OCI-LY3 (cell line): ENCODE data around the gene RTN3.

Source experiments
- H2AFZ ChIP-seq: fragments of 200-600, 300-600 bp; shearing (Covaris generic); 2 replicates; pipeline ENCODE4 v1.6.0; 2014; ENCODE audit warnings: antibody characterized with exemption, low read depth, low read length
- H3K27ac ChIP-seq: fragments of 200-600, 300-600 bp; sonication (generic); 2 replicates; pipeline ENCODE4 v1.5.1; 2014; ENCODE audit warnings: mild to moderate bottlenecking, low read length, moderate library complexity, mixed read lengths
- H3K27me3 ChIP-seq: fragments of 200-600, 300-600 bp; sonication (generic); 2 replicates; pipeline ENCODE4 v1.6.1; 2014; ENCODE audit warnings: low read depth, low read length, mixed read lengths
- H3K36me3 ChIP-seq: fragments of 200-600, 300-600 bp; sonication (generic); replicated peaks from 2 replicates; pipeline ENCODE3; 2014; ENCODE audit warnings: low read depth, low read length, mixed read lengths
- H3K4me1 ChIP-seq: fragments of 300-600, 200-600 bp; sonication (generic); 2 replicates; pipeline ENCODE4 v1.6.1; 2014; ENCODE audit warnings: low read length, mixed read lengths
- H3K4me2 ChIP-seq: fragments of 200-600, 300-600 bp; sonication (generic); 2 replicates; pipeline ENCODE4 v1.6.1; 2014; ENCODE audit warnings: low read length, mixed read lengths
- H3K4me3 ChIP-seq: fragments of 300-600, 200-600 bp; sonication (generic); 2 replicates; pipeline ENCODE4 v1.5.1; 2014; ENCODE audit warnings: antibody characterized with exemption, mild to moderate bottlenecking, low read length, moderate library complexity
- H3K79me2 ChIP-seq: fragments of 300-600, 200-600 bp; shearing (Covaris generic); 2 replicates; pipeline ENCODE4 v1.6.1; 2014; ENCODE audit warnings: mild to moderate bottlenecking, low read length, mixed read lengths
- H3K9ac ChIP-seq: fragments of 300-600, 200-600 bp; shearing (Covaris generic); 2 replicates; pipeline ENCODE4 v1.6.0; 2014; ENCODE audit warnings: mild to moderate bottlenecking, low read length, moderate library complexity
- H3K9me3 ChIP-seq: fragments of 200-600, 300-600 bp; shearing (Covaris generic); 2 replicates; pipeline ENCODE4 v1.6.1; 2014; ENCODE audit warnings: low read length, mixed read lengths; ENCODE audit not compliant: insufficient read depth
- H4K20me1 ChIP-seq: fragments of 200-600, 300-600 bp; sonication (generic); 2 replicates; pipeline ENCODE4 v1.6.1; 2016; ENCODE audit warnings: low read length, mixed read lengths; ENCODE audit not compliant: insufficient read depth
- CTCF ChIP-seq: fragments of 200-600, 300-600 bp; sonication (generic); IDR thresholded peaks from 2 replicates; pipeline ENCODE4 v1.5.1; 2014; ENCODE audit warnings: antibody characterized with exemption, low read length, low read depth
- EZH2phosphoT487 ChIP-seq: fragments of 200-600 bp; shearing (Covaris generic); IDR thresholded peaks from 2 replicates; pipeline ENCODE4 v1.6.1; 2018; ENCODE audit warnings: antibody characterized with exemption, mixed run types, low read depth

Gene RTN3

GRCh38 chr11:63764679-63765647 is 83.7 kb downstream of the RTN3 start:
- no peaks in the 10 kb centered on the region for H3K9me3 ChIP-seq
- H3K27ac ChIP-seq, result no peak overlapping the region
- peaks cover 22% of the 10 kb centered on the region for H3K79me2 ChIP-seq
- H3K36me3 ChIP-seq, result peaks cover 4% of the 10 kb centered on the region
- H3K4me1 ChIP-seq, result peaks cover 12% of the 10 kb centered on the region
- peaks cover 20% of the 10 kb centered on the region for H4K20me1 ChIP-seq
- no peak for TF ChIP-seq CTCF
- TF ChIP-seq EZH2phosphoT487, result no peak
- H3K4me2 ChIP-seq, result no peak overlapping the region
- peaks cover 6% of the 10 kb centered on the region for H3K27me3 ChIP-seq
- no peak overlapping the region for H2AFZ ChIP-seq
- H3K4me3 ChIP-seq, result no peak overlapping the region
- no peak overlapping the region for H3K9ac ChIP-seq

- H3K27me3 ChIP-seq, result peaks cover 14% of the 10 kb centered on the region
- H3K4me3 ChIP-seq, result no peak overlapping the region
- peaks cover 22% of the 10 kb centered on the region for H3K79me2 ChIP-seq
- H2AFZ ChIP-seq, result no peak overlapping the region
- no peaks in the 10 kb centered on the region for H3K36me3 ChIP-seq
- H3K4me1 ChIP-seq, result peaks cover 15% of the 10 kb centered on the region
- H3K4me2 ChIP-seq, result no peak overlapping the region
- H3K9ac ChIP-seq, result no peak overlapping the region
- no peak overlapping the region for H3K27ac ChIP-seq
- no peak for TF ChIP-seq EZH2phosphoT487
- no peak for TF ChIP-seq CTCF
- no peaks in the 10 kb centered on the region for H3K9me3 ChIP-seq
- peaks cover 20% of the 10 kb centered on the region for H4K20me1 ChIP-seq
Measured at GRCh38 chr11:63765688-63766241, 84.5 kb downstream of the RTN3 start.

GRCh38 chr11:63766531-63767235 is 85.4 kb downstream of the RTN3 start:
- no peak overlapping the region for H2AFZ ChIP-seq
- no peaks in the 10 kb centered on the region for H3K36me3 ChIP-seq
- H3K4me1 ChIP-seq, result peaks cover 15% of the 10 kb centered on the region
- H3K4me3 ChIP-seq, result peak overlapping the region; percentile 94
- no peak overlapping the region for H3K9ac ChIP-seq
- no peaks in the 10 kb centered on the region for H3K9me3 ChIP-seq
- TF ChIP-seq CTCF (no peak), EZH2phosphoT487 (no peak)
- peaks cover 22% of the 10 kb centered on the region for H3K79me2 ChIP-seq
- H3K27me3 ChIP-seq, result peaks cover 22% of the 10 kb centered on the region
- H3K4me2 ChIP-seq, result peak overlapping the region; percentile 88
- H4K20me1 ChIP-seq, result peaks cover 20% of the 10 kb centered on the region
- H3K27ac ChIP-seq, result no peak overlapping the region

- peak overlapping the region; percentile 94 for H3K4me3 ChIP-seq
- no peaks in the 10 kb centered on the region for H3K36me3 ChIP-seq
- H3K4me2 ChIP-seq, result peak overlapping the region; percentile 88
- no peak overlapping the region for H3K27ac ChIP-seq
- peak overlapping the region; percentile 81 for H3K9ac ChIP-seq
- peaks cover 15% of the 10 kb centered on the region for H3K4me1 ChIP-seq
- H3K27me3 ChIP-seq, result peaks cover 24% of the 10 kb centered on the region
- peaks cover 22% of the 10 kb centered on the region for H3K79me2 ChIP-seq
- H2AFZ ChIP-seq, result no peak overlapping the region
- peaks cover 20% of the 10 kb centered on the region for H4K20me1 ChIP-seq
- H3K9me3 ChIP-seq, result no peaks in the 10 kb centered on the region
- no peak for TF ChIP-seq EZH2phosphoT487
- no peak for TF ChIP-seq CTCF
Measured at GRCh38 chr11:63767267-63767564, 85.9 kb downstream of the RTN3 start.
